ENCODE measurements around the gene TENM3.

DNA sequence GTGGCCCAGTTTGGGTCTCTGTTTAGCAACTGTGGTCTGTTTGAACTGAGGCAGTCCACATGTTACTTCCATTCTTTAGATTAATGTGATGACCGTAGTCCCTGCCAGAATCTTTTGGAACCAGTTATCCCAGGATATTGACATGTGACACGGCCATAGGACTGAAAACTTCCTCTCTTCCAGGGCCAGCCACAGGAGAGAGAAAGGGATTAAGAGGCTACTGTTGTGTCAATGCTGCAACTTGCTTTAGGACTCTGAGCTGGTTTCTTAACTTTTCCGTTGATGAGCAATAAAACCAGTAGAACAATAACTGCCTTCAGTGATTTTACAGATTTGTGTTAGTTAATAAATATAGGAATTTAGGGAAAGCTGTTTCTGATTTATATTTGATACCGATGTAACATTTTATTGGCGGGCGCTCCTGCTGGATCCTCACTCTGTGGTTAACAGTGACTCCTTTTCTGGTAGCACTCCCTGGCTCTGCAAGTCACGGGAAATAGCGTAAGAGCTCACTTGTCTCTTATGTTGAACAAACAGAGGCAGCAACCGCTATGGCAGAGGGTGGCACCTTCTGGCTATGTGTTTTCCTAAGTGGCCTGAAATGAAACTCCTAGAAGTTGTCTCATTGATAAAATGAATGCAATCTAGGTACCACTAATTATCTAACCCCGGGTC is 2.5 kb downstream of the TENM3 start:
- no peak for TF ChIP-seq POLR2A (IDR thresholded peaks at IDR 0.05; ENCODE audit: low read depth, low read length)
- TF ChIP-seq, protein P1, sequence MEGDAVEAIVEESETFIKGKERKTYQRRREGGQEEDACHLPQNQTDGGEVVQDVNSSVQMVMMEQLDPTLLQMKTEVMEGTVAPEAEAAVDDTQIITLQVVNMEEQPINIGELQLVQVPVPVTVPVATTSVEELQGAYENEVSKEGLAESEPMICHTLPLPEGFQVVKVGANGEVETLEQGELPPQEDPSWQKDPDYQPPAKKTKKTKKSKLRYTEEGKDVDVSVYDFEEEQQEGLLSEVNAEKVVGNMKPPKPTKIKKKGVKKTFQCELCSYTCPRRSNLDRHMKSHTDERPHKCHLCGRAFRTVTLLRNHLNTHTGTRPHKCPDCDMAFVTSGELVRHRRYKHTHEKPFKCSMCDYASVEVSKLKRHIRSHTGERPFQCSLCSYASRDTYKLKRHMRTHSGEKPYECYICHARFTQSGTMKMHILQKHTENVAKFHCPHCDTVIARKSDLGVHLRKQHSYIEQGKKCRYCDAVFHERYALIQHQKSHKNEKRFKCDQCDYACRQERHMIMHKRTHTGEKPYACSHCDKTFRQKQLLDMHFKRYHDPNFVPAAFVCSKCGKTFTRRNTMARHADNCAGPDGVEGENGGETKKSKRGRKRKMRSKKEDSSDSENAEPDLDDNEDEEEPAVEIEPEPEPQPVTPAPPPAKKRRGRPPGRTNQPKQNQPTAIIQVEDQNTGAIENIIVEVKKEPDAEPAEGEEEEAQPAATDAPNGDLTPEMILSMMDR (IDR thresholded peaks at IDR 0.05; ENCODE audit: extremely low read depth in 1 of 2, insufficient read depth in 1 of 2, low read depth in 1 of 2, low read length in 2 of 2): no peak
- no peak for TF ChIP-seq EZH2 (IDR thresholded peaks at IDR 0.05; ENCODE audit: borderline replicate concordance, low read depth, low read length, severe bottlenecking)
